NCI-H2196 treated with DMSO at 0.1 percent for 48 hours (cell line): ENCODE data around the gene RAB30.
"Not testable (repeated sequence)": the region's sequence is repeated elsewhere in the genome, so short reads cannot be mapped to it uniquely, and the experiment has no call there.

Experiments
- DNase-seq: peaks from one replicate; lab custom pipeline; 2025; ENCODE audit not compliant: unreplicated experiment; lab: John Stamatoyannopoulos, UW

Gene RAB30

GRCh38 chr11:82950502-82950901, 121.2 kb downstream of the RAB30 start:
- DNase-seq = not testable (repeated sequence)

- no peak for DNase-seq
These were observed 122.3 kb downstream of the RAB30 start for GRCh38 chr11:82949352-82949751.

- DNase-seq = no peak
These were observed 126.0 kb downstream of the RAB30 start for GRCh38 chr11:82945682-82946081.

- not testable (repeated sequence) for DNase-seq
These were observed 126.7 kb downstream of the RAB30 start for GRCh38 chr11:82945041-82945440.

GRCh38 chr11:82944198-82944597, 127.5 kb downstream of the RAB30 start:
- DNase-seq = no peak

- not testable (repeated sequence) for DNase-seq
These were observed 128.3 kb downstream of the RAB30 start for GRCh38 chr11:82943430-82943829.

- no peak for DNase-seq
These were observed 129.3 kb downstream of the RAB30 start for GRCh38 chr11:82942376-82942775.

GRCh38 chr11:82939456-82939855, 132.2 kb downstream of the RAB30 start:
- no peak for DNase-seq

GRCh38 chr11:82937554-82937953, 134.1 kb downstream of the RAB30 start:
- DNase-seq = no peak

- no peak for DNase-seq
These were observed 135.4 kb downstream of the RAB30 start for GRCh38 chr11:82936261-82936660.

GRCh38 chr11:82932564-82932963, 139.1 kb downstream of the RAB30 start:
- DNase-seq = no peak

GRCh38 chr11:82930734-82931133, 141.0 kb downstream of the RAB30 start:
- no peak for DNase-seq

GRCh38 chr11:82930229-82930628, 141.5 kb downstream of the RAB30 start:
- no peak for DNase-seq

GRCh38 chr11:82929121-82929520, 142.6 kb downstream of the RAB30 start:
- no peak for DNase-seq

- peak; percentile 61 for DNase-seq
These were observed 144.3 kb downstream of the RAB30 start for GRCh38 chr11:82927264-82927880.

- no peak for DNase-seq
These were observed 147.0 kb downstream of the RAB30 start for GRCh38 chr11:82924522-82925224.
